Suprapubic skin (tissue), 4 donors: ENCODE measurements around the gene PLLP. TPM values are rescaled to one million over a fixed set of nuclear protein-coding genes. Genes with fewer than 3 reads are reported as not detected.

Source experiments
- DNase-seq, 2 donors: peaks; one replicate each; pipeline ENCODE4 v3.0.0-alpha.2; 2019; ENCODE audit warnings: low spot score in 2 of 2
- H3K27ac ChIP-seq: fragments of 200-600 bp; sonication (generic); one replicate; pipeline ENCODE4 v1.5.1; 2019
- H3K27me3 ChIP-seq: fragments of 200-600 bp; sonication (generic); one replicate; pipeline ENCODE4 v1.5.1; 2019
- H3K36me3 ChIP-seq: fragments of 200-600 bp; sonication (generic); one replicate; pipeline ENCODE4 v1.5.1; 2019
- H3K4me1 ChIP-seq: fragments of 200-600 bp; sonication (generic); one replicate; pipeline ENCODE4 v1.5.1; 2019
- H3K4me3 ChIP-seq: fragments of 200-600 bp; sonication (generic); one replicate; pipeline ENCODE4 v1.5.1; 2019; ENCODE audit warnings: mild to moderate bottlenecking
- H3K9me3 ChIP-seq: fragments of 200-600 bp; sonication (generic); one replicate; pipeline ENCODE4 v1.5.1; 2019
- CTCF ChIP-seq, 2 donors: fragments of 200-600 bp in 1 of 2; fragments of 450-650 bp in 1 of 2; sonication (generic) in 1 of 2; IDR thresholded peaks; one replicate each; pipeline ENCODE4 v1.5.1; 2016 to 2019; ENCODE audit warnings: antibody characterized with exemption in 2 of 2, mild to moderate bottlenecking in 1 of 2, moderate library complexity in 1 of 2
- EP300 ChIP-seq: sonication (generic); formaldehyde crosslinking; IDR thresholded peaks from one replicate; pipeline ENCODE4 v1.6.1; 2017; ENCODE audit warnings: antibody characterized with exemption
- POLR2A ChIP-seq, 2 donors: fragments of 450-650 bp; IDR thresholded peaks; one replicate each; pipeline ENCODE4 v1.6.1; 2017; ENCODE audit warnings: antibody characterized with exemption in 2 of 2, mild to moderate bottlenecking in 2 of 2, moderate library complexity in 2 of 2
- POLR2AphosphoS5 ChIP-seq, 3 donors: sonication (generic); formaldehyde crosslinking; IDR thresholded peaks; one replicate each; pipeline ENCODE4 v1.6.1; 2017; ENCODE audit warnings: antibody characterized with exemption in 3 of 3
- WGBS: methylation state at CpG from one replicate; pipeline ENCODE4 v1.1.5; 2018; 5-methylcytosine and 5-hydroxymethylcytosine counted together
- total RNA-seq, 4 donors: library from RNA; depleted of rRNA; stranded (reverse); fragments of >200 nt; gene quantifications; one replicate each; pipeline ENCODE4 v1.1.0, GENCODE V29; 2016

PLLP gene
- total RNA-seq, 4 donors from 2014 or later, result 34.7 to 215 (median 205) TPM

- Histone ChIP-seq H3K36me3 (no peaks in the 10 kb centered on the region), H3K4me1 (peaks cover 25% of the 10 kb centered on the region), H3K27me3 (no peaks in the 10 kb centered on the region), H3K27ac (no peak overlapping the region), H3K4me3 (no peak overlapping the region), H3K9me3 (no peaks in the 10 kb centered on the region)
- 94% methylated on average over 4 of the region's 4 CpGs for WGBS
- no peak for DNase-seq
- no peak for TF ChIP-seq POLR2A (IDR thresholded peaks at IDR 0.05)
These were observed 18.8 kb upstream of the PLLP start for GRCh38 chr16:57303021-57303909.

GRCh38 chr16:57301126-57301817, 16.8 kb upstream of the PLLP start:
- Histone ChIP-seq H3K4me1 (peaks cover 25% of the 10 kb centered on the region), H3K9me3 (no peaks in the 10 kb centered on the region), H3K4me3 (peak overlapping the region; percentile 48), H3K27ac (no peak overlapping the region), H3K36me3 (no peaks in the 10 kb centered on the region), H3K27me3 (no peaks in the 10 kb centered on the region)
- TF ChIP-seq CTCF (IDR thresholded peaks at IDR 0.05), result no peak
- TF ChIP-seq POLR2A (IDR thresholded peaks at IDR 0.05), result no peak
- no peak for TF ChIP-seq EP300
- TF ChIP-seq POLR2AphosphoS5 (IDR thresholded peaks at IDR 0.05), result no peak
- DNase-seq, result peak in 1 of 2 donors; percentile 74
- 35% methylated on average over 19 of the region's 19 CpGs for WGBS

GRCh38 chr16:57300387-57301125, 16.1 kb upstream of the PLLP start:
- Histone ChIP-seq H3K27me3 (no peaks in the 10 kb centered on the region), H3K36me3 (no peaks in the 10 kb centered on the region), H3K4me1 (peaks cover 25% of the 10 kb centered on the region), H3K9me3 (no peaks in the 10 kb centered on the region), H3K4me3 (peak overlapping the region; percentile 48), H3K27ac (peak overlapping the region; percentile 87)
- WGBS, result 5% methylated on average over 36 of the region's 36 CpGs
- TF ChIP-seq POLR2A (IDR thresholded peaks at IDR 0.05) (no peak), POLR2AphosphoS5 (IDR thresholded peaks at IDR 0.05) (peak; percentile 63 to 97 (median 81)), CTCF (IDR thresholded peaks at IDR 0.05) (peak; percentile 97), EP300 (no peak)
- peak; percentile 99 for DNase-seq

- no peaks in the 10 kb centered on the region for H3K36me3 ChIP-seq
These were observed 15.4 kb upstream of the PLLP start for GRCh38 chr16:57299719-57300386.

More at GRCh38 chr16:57299719-57300386, 15.4 kb upstream of the PLLP start:
- H3K27ac ChIP-seq, result peak overlapping the region; percentile 87
- H3K9me3 ChIP-seq, result no peaks in the 10 kb centered on the region
- DNase-seq, result peak; percentile 94
- H3K4me1 ChIP-seq, result peaks cover 24% of the 10 kb centered on the region
- WGBS, result under 1% methylated on average over 35 of the region's 35 CpGs
- no peaks in the 10 kb centered on the region for H3K27me3 ChIP-seq
- TF ChIP-seq EP300 (no peak), POLR2AphosphoS5 (IDR thresholded peaks at IDR 0.05) (peak in 2 of 3 donors; percentile 24 to 87), CTCF (IDR thresholded peaks at IDR 0.05) (peak in 1 of 2 donors; percentile 1), POLR2A (IDR thresholded peaks at IDR 0.05) (no peak)
- peak overlapping the region; percentile 48 for H3K4me3 ChIP-seq
